ENCODE results near the gene NLGN1. TPM values are rescaled to one million over a fixed set of nuclear protein-coding genes. Genes with fewer than 3 reads are reported as not detected.
A peak's percentile ranks its signal among the peaks of the same experiment; 100 is the strongest.

The NLGN1 gene
- total RNA-seq, 4 donors from 2014 or later = 21.6 to 50.7 (median 30.4) TPM

DNA sequence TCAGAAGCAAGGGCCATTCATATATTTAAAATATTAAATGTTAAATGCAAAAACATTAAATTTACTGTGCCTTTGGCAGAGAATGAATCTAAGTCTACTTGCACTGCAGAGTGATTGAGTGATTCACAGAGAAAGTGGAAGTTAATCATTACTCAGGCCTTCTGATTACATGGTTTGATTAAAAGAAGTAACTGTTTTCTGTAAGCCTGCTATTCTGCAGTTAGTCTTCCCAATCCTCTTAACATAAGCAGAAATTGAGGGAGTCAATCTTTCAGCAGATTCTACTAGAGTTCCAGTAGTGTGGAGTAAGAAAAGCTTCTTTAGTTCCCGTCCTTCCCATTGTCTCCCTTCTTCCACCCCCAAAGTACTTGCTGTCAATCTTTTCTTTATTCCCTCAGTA is 1.5 kb downstream of the NLGN1 start:
- Histone ChIP-seq H3K9me3 (no peaks in the 10 kb centered on the region), H3K4me3 (peak overlapping the region in 2 of 4 donors; percentile 54 to 68), H3K27me3 (no peaks in the 10 kb centered on the region), H3K27ac (peak overlapping the region in 2 of 4 donors; percentile 15 to 86), H3K4me1 (peaks cover 0 to 30% (median 0%) of the 10 kb centered on the region in 4 donors), H3K36me3 (no peaks in the 10 kb centered on the region)
- DNase-seq (ENCODE audit: low spot score in 2 of 2) = no peak
- 54 to 64% methylated on average over 1 of the region's 1 CpG for WGBS, 2 donors
- TF ChIP-seq CTCF (IDR thresholded peaks at IDR 0.05) (no peak), EP300 (IDR thresholded peaks at IDR 0.05) (no peak), POLR2A (IDR thresholded peaks at IDR 0.05) (no peak)

DNA sequence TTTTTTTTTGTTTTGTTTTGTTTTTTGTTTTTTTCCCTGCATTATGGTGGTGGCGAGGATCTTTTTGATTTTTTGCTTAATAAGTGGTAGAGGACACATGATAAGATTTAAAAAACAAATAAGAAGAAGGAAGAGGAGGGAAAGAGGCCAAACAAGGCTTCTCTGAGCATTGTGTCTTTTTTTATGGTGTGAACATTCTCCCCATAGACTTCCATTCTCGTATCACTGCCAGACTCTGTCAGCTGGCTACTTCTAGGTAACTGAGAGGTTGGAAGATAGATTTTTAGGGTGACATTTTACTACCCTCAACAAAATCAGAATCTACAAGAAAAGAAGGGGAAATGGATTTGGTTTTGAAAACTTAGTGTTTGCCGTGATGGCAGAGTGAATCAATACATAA is 3.8 kb downstream of the NLGN1 start:
- 58 to 90% methylated on average over 3 of the region's 3 CpGs for WGBS, 2 donors

DNA sequence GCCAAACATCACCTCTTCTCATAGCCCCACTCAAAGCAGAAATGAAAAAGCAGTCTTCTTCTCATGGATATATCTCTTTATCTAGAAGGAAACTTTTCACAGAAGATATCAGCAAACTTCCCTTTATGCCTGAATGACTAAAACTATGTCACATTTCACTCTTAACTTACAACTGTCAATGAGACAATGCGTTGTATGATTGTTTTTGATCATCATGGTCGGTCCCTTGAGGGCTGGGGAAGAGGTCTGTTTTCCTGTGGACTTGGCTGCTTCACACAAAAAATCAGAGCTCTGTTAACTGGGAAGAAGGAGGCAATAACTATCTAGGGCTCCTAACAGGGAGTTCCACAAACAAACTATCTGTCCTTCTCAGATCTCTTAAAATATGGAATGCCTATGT is 5.1 kb downstream of the NLGN1 start:
- H3K36me3 ChIP-seq = no peaks in the 10 kb centered on the region
- H3K9me3 ChIP-seq = no peaks in the 10 kb centered on the region
- H3K27me3 ChIP-seq = no peaks in the 10 kb centered on the region
- TF ChIP-seq POLR2A (IDR thresholded peaks at IDR 0.05) = no peak
- no peak for TF ChIP-seq CTCF (IDR thresholded peaks at IDR 0.05)
- no peak for TF ChIP-seq EP300 (IDR thresholded peaks at IDR 0.05)
- no peak overlapping the region for H3K4me3 ChIP-seq
- H3K4me1 ChIP-seq = peaks cover 0 to 31% (median 0%) of the 10 kb centered on the region in 4 donors
- 60 to 72% methylated on average over 2 of the region's 2 CpGs for WGBS, 2 donors
- no peak for DNase-seq (ENCODE audit: low spot score in 2 of 2)
- H3K27ac ChIP-seq = no peak overlapping the region

More for the DNA sequence above, 3.8 kb downstream of the NLGN1 start:
- TF ChIP-seq EP300 (IDR thresholded peaks at IDR 0.05) (no peak), POLR2A (IDR thresholded peaks at IDR 0.05) (no peak), CTCF (IDR thresholded peaks at IDR 0.05) (no peak)
- DNase-seq (ENCODE audit: low spot score in 2 of 2) = no peak
- H3K9me3 ChIP-seq = no peaks in the 10 kb centered on the region
- H3K4me1 ChIP-seq = peaks cover 0 to 31% (median 0%) of the 10 kb centered on the region in 4 donors
- H3K4me3 ChIP-seq = no peak overlapping the region
- no peaks in the 10 kb centered on the region for H3K36me3 ChIP-seq
- H3K27me3 ChIP-seq = no peaks in the 10 kb centered on the region
- H3K27ac ChIP-seq = no peak overlapping the region

DNA sequence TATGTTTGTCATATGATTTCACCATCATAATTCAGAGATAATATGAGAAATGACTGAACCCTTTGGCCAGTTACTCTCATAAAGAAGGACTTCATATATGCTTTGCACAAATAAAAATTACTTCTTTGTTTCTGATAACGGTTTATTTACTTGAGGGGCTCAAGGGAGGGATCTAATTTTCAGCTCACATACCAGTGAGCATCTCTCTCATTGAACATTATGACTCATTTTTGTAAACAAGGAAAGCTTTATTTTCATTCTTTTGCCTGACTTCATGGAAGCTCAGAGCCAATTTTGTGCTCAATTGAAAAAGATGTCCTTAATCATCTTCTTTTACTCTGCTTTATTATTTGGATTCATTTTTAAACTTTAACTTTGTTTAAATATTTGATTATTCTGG is 5.8 kb downstream of the NLGN1 start:
- peaks cover 0 to 29% (median 0%) of the 10 kb centered on the region in 4 donors for H3K4me1 ChIP-seq
- H3K36me3 ChIP-seq = no peaks in the 10 kb centered on the region
- no peak for TF ChIP-seq POLR2A (IDR thresholded peaks at IDR 0.05)
- no peak for TF ChIP-seq EP300 (IDR thresholded peaks at IDR 0.05)
- TF ChIP-seq CTCF (IDR thresholded peaks at IDR 0.05) = no peak
- no peaks in the 10 kb centered on the region for H3K9me3 ChIP-seq
- no peak overlapping the region for H3K4me3 ChIP-seq
- no peaks in the 10 kb centered on the region for H3K27me3 ChIP-seq
- no peak for DNase-seq (ENCODE audit: low spot score in 2 of 2)
- 16 to 20% methylated on average over 1 of the region's 1 CpG for whole genome bisulfite sequencing, 2 donors
- no peak overlapping the region for H3K27ac ChIP-seq

- H3K9me3 ChIP-seq = no peaks in the 10 kb centered on the region
- no peaks in the 10 kb centered on the region for H3K36me3 ChIP-seq
- H3K4me1 ChIP-seq = peaks cover 0 to 21% (median 0%) of the 10 kb centered on the region in 4 donors
- 85 to 94% methylated on average over 1 of the region's 1 CpG for WGBS, 2 donors
- H3K4me3 ChIP-seq = no peak overlapping the region
- no peak overlapping the region for H3K27ac ChIP-seq
- TF ChIP-seq POLR2A (IDR thresholded peaks at IDR 0.05) = no peak
- no peak for TF ChIP-seq EP300 (IDR thresholded peaks at IDR 0.05)
- no peak for TF ChIP-seq CTCF (IDR thresholded peaks at IDR 0.05)
- no peaks in the 10 kb centered on the region for H3K27me3 ChIP-seq
- no peak for DNase-seq (ENCODE audit: low spot score in 2 of 2)
These were observed 6.6 kb downstream of the NLGN1 start for GRCh38 chr3:173404156-173404555.
